Measurements from ENCODE around the gene ENTPD8.
"Not testable (repeated sequence)": the region's sequence is repeated elsewhere in the genome, so short reads cannot be mapped to it uniquely, and the experiment has no call there.

The ENTPD8 gene

DNA sequence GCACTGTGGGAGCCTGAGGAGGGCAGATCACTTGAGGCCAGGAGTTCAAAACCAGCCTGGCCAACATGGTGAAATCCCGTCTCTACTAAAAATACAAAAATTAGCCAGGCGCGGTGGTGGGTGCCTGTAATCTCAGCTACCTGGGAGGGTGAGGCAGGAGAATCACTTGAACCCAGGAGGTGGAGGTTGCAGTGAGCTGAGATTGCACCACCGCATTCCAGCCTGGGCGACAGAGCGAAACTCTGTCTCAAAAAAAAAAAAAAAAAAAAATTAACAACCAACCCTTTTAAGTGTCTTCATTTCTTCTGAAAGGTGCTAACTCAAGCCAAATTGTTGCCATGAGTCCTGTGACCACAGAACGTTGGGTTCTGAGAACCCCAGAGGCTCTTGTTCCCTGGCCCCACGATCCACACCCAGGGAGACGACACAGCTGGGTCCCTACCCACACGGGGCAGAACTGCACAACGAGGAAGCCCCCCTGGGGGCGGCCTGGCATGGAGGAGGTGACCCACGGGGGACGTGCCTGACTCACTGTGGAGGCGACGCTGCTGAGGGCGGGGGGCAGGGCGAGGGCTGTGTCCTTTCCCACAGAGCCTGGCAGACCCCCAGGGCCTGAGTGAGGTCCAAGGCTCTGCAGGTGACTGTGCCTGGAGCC lies 30.8 kb downstream of the ENTPD8 start:
- DNase-seq = not testable (repeated sequence)

DNA sequence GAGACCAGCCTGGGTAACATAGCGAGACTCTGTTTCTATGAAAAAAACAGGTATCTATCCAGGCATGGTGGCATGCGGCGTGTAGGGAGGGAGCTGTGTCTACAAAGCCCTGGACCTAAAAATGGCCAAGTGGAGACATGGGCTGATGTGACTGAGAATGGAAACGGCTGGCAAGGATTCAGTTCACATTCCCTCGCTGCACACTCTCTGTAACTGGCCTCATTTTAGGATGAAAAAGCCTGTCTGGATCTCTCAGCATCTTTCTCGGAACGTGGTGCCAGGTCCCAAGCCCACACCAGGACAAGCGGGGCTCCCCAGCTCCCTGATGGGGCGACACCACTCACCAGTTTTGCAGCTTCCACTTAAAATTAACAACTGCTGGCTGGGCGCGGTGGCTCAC lies 31.6 kb downstream of the ENTPD8 start:
- DNase-seq = no peak

DNA sequence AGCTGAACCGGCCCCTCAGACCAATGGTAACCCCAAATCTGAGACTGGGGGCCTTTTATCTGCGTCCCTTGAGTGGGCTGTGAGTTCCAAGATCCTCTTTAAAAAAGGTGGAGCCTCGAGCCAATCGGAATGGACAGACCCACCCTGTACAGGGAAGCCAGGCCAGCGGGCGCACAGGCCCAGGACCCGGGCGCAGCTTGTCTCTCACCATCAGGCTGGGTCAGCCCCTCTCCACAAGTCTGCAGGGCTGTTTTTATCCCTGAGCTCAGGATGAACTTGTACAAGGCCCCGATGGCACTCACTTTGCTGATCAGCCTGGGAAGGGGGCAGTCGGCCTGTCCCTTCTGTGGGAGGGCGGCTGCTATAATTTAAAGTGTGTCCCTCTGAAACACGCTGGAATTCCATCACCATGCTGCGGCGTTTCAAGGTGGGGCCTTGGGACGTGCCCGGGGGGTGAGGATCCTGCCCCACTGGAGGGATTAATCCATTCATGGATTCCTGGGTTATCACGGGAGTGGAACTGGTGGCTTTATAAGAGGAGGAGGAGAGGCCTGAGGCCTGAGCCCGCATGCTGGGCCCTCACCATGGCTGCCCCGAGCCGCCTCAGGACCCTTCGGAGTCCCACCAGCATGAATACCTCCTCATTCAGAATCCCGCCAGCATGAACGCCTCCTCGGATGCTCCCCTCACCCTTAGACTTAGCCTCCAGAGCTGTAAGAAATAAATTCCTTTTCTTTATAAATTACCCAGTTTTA lies 32.3 kb downstream of the ENTPD8 start:
- DNase-seq = no peak

DNA sequence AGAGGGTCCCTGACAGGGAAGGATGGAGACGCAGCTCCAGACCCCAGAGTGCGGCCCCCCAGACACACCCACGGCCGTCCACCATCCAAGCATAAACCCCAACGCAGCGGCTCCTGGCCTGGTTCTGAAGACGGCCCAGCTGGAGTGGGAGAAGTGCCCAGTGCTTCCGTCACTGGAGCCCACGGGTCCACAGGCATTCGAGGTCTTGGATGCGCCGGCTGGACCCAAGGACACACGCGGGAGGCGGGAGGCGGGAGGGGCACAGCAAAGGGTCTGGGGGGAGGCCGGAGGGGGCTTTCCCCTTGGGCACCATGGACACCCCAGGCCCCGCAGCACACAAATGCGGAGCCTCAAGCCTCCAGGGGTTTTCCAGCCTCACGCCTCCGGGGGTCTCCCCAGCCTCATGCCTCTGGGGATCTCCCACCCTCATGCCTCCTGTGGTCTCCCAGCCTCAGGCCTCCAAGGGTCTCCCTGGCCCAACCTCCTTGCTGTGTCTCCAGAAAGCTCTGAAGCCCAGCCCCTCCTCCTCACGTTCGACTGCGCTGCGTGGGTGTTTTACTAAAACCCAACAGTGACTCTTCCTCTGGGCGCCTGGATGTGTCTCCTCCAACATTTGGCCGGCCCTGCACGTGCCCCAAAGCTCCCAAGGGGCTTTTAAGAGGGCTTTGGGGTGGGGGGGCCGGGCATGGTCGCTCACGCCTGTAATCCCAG lies 33.4 kb downstream of the ENTPD8 start:
- no peak for DNase-seq

DNA sequence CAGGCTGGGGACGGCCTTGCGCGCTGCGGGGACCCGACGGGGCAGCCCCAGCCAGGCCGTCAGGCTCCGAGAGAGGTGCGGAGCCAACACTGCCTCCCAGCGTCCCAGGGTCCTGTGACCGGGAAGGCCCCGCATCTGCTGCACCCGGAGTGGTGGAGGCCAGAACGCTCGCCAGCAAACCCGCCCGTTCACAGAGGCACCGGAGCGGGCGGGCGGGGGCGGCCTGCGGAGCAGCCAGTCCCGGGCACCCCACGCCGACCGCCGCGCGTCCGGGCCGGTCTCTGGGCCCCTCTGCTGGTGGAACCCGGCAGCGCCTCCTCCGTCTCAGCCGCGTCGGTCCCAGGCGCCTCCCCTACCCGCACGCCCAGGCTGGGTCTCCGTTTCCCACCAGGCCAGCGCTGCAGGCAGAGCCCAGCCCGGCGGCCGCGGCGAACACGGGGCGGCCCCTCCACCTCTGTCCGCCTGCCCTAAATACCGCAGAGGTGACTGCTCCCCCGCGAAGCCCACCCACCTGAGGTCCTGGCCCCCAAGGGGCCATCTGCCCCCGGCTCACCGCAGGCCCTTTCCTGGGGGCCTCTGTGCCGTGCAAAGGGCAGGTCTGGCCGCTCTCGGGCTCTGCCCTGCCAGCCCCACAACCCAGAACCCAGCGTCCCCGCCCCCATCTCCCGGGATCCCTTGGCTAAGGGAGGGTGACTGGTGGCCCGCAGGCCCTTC lies 34.1 kb downstream of the ENTPD8 start:
- DNase-seq = peak; percentile 50

DNA sequence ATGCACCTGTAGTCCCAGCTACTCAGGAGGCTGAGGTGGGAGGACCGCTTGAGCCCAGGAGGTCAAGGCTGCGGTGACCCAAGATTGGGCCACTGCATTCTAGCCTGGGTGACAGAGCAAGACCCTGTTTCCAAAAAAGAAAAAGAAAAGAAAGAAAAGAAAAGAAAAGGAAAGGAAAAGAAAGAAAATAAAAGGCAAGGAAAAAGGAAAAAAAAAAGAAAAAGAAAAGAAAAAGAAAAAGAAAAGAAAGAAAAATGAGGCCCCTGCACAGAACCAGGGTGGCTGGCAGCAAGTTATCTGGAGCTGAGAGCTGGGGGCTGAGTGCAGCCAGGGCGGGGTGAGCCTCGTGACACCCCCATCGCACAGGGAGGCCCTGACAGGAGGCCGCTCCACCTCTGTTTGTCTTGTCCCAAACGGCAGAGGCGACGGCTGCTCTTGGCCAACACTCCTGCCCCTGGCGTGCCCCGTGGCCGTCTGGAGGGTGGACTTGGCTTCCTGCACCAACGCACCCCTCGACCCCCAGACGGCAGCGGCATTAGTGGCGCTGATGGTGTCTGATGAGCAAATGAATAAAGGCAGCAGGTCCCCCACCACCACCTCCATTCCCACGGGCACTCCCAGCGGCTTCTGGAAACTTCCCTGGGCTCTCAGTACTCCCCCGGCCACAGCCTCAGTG lies 34.9 kb downstream of the ENTPD8 start:
- DNase-seq = no peak

DNA sequence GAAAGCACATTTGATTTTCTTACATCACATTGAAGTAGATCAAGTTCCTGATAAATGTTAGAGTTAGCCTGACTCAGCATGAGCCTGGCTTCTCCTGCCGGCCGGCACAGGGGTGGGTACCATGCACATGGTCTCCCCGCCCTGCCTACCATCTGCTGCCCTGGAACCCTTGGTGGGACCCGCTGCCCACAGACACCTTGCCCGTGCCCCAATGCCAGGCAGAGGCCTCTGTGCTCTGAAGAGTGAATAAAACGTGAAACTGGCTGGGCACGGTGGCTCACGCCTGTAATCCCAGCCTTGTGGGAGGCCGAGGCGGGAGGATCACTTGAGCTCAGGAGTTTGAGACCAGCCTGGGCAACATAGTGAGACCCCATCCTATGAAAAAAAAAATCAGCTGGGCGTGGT lies 35.5 kb downstream of the ENTPD8 start:
- no peak for DNase-seq

DNA sequence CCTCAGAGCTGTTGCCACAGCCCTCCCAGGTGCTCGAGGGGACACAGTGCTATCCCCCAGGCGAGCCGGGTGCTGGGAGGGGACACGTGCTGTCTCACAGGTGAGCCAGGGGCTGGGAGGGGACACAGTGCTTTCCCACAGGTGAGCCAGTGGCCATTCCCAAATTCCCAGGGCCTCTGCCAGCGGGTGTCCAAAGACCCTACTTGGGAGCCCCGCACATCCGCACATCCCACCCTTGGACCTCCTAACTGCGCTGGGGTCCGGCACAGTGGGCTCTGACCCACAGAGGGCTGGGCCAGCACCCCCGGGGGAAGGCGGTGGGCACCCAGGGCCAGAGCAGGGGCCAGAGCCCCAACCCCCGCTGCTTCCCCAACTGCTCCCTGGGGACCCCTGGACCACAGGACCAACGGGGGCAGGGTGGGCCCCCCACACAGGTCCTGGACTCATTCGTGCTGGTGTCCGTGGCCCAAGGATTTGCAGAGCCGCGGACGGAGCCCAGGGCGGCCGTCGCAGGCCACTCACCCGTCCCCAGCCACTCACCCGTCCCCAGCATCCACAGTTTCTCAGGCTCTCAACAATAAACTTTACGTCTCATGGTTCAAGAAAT lies 36.1 kb downstream of the ENTPD8 start:
- no peak for DNase-seq

DNA sequence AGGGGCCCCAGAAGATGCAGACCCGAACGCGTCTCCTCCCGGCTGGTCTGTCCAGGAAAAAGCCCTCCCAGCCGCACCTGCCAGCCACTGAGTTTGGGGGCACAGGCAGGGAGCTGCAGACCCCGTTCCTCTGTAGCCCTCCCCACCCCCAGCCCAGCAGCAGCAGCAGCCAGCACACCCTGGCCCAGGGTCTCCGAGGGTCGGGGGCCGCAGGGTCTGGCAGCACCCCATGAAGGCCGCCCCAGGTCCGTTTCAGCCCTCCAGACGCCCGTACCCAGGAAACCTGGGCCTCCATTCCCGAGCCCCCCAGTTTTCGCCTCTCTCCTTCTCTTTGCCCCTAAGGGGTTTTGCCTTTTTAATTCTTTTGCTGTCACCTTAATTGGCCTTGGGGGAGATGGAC lies 37.9 kb downstream of the ENTPD8 start:
- DNase-seq = no peak

DNA sequence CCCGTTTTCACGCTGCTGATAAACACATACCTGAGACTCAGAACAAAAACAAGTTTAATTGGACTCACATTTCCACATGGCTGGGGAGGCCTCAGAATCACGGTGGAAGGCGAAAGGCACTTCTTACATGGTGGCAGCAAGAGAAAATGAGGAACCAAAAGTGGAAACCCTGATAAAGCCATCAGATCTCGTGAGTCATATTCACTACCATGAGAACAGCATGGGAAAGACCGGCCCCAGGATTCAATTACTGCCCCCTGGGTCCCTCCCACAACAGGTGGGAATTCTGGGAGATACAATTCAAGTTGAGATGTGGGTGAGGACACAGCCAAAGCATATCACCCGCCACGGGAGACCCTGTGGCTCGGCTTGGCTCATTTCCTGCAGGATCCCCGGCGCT lies 38.4 kb downstream of the ENTPD8 start:
- DNase-seq = no peak

DNA sequence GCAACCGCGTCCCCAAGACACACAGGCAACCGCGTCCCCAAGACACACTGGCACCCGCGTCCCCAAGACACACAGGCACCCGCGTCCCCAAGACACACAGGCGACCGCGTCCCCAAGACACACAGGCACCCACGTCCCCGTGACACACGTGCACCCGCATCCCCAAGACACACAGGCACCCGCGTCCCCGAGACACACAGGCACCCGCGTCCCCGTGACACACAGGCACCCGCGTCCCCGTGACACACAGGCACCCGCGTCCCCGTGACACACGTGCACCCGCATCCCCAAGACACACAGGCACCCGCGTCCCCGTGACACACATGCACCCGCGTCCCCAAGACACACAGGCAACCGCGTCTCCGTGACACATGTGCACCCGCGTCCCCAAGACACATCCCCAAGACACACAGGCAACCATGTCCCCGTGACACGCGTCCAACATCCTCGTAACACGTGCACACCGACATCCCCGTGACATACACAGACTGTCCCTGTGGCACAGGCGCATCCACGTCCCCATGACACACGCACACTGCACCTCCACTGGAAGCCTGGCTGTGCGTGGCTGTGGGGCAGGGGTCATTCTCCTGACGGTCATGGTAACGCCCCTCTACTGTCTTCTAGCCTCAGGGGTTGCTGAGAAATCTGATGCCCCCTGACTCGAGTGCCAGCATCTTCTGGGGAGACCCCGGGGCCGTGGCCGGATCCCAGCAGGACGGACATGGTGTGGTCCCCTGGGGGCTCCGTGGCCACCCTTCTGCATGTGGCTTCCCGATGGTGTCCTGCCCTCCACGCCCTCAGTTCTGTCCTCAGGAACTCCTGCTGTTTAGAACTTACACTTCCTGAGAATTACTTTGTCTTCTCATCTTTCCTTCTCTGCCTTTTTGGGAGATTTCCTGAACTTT lies 42.3 kb downstream of the ENTPD8 start:
- DNase-seq = no peak

DNA sequence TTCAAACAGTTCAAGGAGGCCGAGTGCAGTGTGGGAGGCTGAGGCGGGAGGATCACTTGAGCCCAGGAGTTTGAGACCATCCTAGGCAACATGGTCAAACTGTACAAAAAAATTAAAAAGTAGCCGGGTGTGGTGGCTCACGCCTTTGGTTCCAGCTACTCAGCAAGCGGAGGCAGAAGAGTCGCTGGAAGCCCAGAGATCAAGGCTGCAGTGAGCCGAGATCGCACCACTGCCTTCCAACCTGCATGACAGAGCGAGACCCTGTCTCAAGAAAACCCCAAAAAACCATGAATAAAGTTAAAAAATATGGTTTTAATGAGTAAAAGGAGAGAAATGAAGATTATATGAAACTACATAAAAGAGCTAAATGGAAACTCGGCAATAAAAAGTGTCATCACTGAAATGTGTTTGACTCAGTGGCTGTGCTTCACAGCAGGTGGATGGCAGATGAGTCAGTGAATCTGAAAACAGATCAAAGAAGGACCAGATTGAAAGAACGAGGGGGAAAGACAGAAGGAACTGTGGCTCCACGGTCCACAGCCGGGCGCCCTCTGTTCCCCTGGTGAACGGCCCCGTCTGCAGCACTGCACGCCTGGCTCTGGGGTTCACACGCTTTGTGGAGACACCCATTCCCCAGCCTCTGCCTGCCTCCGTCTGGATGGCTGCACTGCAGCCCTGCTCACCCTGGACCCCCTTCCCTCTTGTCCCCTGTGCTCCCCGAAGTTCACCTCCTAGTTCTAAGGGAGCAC lies 43.3 kb downstream of the ENTPD8 start:
- no peak for DNase-seq

DNA sequence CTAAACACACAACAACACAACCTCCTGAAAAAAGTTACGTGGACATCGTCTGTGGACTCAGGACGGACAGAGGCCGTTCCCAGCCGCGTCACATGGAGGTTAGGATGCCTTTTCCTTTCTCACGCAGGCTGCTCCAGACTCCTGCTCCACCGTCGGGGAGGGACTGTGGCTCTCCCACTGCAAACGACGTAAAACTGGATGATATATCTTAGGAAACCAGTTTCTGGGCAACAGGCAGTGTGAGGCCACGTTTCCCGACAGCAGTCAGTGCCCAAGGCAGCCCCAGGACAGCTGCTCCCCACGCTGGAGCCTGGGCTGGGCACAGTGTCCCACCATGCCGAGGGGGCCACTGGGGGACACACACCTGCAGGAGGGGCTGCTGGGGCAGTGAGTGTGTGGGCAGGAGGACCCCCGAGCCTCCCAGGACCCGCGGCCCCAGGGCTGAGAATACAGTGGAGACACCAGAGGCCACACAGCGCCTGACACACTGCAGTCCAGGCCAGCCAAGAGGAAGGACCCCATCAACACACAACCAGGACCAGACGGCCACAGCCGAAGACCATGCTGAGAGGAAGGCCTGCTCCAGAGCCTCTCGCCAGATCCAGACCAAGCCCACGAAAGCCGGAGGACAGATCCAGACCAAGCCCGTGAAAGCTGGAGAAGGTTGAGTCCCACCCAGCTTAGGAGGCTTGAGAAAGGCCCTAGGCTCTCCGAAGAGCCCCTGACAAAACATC lies 44.4 kb downstream of the ENTPD8 start:
- no peak for DNase-seq

DNA sequence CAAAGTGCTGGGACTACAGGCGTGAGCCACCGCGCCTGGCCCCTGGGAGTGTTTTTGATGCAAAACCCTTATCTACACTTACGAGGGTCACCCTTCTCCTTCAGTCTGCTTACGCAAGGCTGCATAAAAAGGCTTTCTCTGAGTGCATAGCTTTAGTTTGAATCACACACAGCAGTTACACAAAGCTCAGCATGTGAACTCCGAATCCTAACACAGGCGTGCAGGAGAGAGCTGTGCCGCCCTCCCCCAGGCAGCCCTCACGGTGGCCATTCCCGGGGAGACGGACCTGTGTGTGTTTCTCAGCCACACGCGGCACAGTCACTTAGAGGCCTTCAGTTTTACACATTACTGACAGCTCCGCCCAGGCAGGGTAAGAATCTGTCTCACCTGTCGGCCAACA lies 44.9 kb downstream of the ENTPD8 start:
- no peak for DNase-seq

DNA sequence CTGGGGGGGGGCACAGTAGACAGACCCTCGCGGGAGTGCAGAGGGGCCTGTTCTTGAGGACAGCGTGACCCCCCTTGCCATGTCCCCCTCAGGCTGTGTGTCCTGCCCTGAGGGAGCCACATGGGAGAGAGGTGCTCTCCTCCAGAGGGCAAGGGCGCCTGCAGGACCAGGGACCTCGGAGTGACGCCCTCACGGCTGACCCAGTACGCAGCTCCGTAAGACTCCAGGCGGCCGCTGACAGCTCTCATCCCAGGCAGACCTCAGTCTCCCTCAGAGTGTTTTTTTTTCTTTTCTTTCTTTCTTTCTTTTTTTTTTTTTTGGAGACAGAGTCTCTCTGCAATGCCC lies 45.5 kb downstream of the ENTPD8 start:
- no peak for DNase-seq

DNA sequence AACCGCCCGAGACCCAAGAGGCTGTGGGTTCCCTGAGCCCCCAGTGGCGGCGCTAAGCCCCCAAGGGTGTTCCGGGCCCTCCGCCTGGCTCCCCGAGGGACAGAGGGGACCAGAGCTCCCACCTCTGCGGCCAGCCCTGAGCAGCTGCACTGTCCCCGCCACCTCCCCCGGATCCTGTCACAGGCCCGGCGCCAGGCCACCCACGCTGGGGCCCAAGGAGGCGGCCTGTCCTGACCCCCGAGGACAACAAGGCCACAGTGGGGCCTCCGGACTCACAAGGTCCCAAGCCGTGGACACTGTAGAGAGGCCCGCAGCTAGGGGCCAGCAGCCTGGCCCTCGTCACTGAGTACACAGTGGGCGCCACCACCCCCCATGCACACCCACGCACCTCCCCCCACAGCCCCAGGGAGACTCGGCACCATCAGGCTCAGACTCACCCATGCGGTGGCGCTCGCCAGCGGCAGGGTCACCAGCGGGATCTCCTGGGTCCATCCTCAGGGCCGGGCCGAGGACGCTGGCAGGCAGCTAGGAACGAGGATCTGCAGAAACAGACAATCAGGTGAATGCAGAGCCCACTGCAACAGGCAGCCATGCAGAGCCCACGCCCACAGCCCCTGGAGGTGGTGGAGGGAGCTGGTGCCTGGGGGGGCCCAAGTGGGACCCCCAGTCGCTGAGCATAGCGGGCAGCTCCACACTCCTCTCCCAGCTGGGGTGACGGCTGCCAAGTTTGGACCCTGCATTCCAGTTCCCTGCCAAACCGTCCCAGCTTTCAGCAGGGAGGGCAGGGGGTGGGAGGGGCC lies 46.1 kb downstream of the ENTPD8 start:
- no peak for DNase-seq

DNA sequence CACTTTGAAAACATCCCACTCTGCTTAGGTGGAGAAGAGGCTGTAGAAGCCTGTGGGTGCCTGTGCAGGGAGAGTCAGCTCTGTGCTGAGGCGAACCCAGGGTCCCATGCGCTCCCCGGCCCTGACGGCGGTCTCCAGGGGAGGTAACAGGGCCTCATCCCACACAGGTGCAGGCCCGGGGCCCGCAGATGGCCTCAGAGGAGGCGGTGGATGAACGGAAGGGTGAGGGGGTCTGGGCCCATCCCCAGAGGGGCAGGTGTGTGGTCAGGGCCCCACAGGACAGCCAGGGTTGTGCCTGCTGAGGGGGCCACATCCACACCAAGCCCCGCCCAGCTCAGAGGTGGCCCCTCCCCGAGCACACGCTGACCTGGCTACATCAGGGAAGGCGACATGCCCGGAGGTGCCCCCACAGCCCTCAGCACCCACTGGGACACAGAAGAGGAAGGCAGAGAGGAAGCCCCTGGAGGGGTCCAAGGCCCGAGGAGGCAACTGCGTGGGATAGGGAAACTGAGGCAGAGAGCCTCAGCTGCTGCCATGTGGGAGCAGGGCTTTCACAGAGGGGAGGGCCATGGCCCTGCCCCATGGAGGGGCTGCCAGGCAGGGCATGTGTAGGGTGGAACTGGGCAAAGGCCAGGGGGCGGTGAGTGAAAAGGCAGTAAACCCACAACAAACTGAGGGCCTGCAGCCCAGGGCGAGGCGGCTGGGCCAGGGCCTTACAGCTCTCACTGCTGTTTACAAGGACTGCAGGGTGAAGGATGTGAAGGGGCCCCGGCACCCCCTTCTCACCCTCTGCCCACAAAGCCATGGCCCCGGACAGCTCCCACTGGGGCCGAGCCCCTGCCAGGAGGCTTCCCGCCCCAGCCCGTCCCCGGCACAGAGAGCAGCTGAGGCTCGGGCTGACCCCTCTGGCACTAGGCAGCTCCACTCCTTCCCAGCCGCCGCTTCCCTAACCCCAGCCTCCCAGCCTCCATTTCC lies 47.7 kb downstream of the ENTPD8 start:
- DNase-seq = no peak
